GM12878 (cell line): ENCODE measurements around the gene CRB1.

Source experiments
- BHLHE40 ChIP-seq, 2 experiments: fragments of 450-650 bp in 1 of 2; IDR thresholded peaks; 2 replicates each; pipeline ENCODE4 v1.6.1; 2011 to 2017; ENCODE audit warnings: low read depth in 2 of 2, borderline replicate concordance in 1 of 2, improper control_type of control experiment in 1 of 2, low read length in 1 of 2, mild to moderate bottlenecking in 1 of 2
- BRCA1 ChIP-seq: IDR thresholded peaks from 2 replicates; pipeline ENCODE4 v1.6.1; 2011; ENCODE audit warnings: low read depth, low read length, improper control_type of control experiment
- EP300 ChIP-seq, 2 experiments: fragments of 150-350 bp in 1 of 2; IDR thresholded peaks; 2 replicates each; pipeline ENCODE4 v1.6.1; 2011 to 2012; ENCODE audit warnings: low read depth in 2 of 2, low read length in 2 of 2, borderline replicate concordance in 1 of 2, improper control_type of control experiment in 1 of 2, inconsistent platforms in 1 of 2; ENCODE audit not compliant: control insufficient read depth in 1 of 2
- HDGF ChIP-seq: fragments of 450-650 bp; IDR thresholded peaks from 2 replicates; pipeline ENCODE4 v1.6.1; 2016; ENCODE audit warnings: antibody characterized with exemption
- MEF2A ChIP-seq: IDR thresholded peaks from 2 replicates; pipeline ENCODE4 v1.6.1; 2011; ENCODE audit warnings: low read depth, mild to moderate bottlenecking, low read length, moderate library complexity; ENCODE audit not compliant: insufficient read depth
- MTA2 ChIP-seq: fragments of 450-650 bp; IDR thresholded peaks from 2 replicates; pipeline ENCODE4 v1.6.1; 2016; ENCODE audit warnings: low read depth, mild to moderate bottlenecking, moderate library complexity
- NR2C2 ChIP-seq: IDR thresholded peaks from 2 replicates; pipeline ENCODE4 v1.6.1; 2011; ENCODE audit warnings: borderline replicate concordance, low read depth; ENCODE audit not compliant: control insufficient read depth, insufficient read length
- NRF1 ChIP-seq: conservative IDR thresholded peaks from 2 replicates; pipeline ENCODE4 v1.6.1; 2011; ENCODE audit warnings: mild to moderate bottlenecking, low read depth, low read length, improper control_type of control experiment
- POLR2A ChIP-seq: IDR thresholded peaks from 2 replicates; pipeline ENCODE4 v1.6.1; 2011; ENCODE audit warnings: low read depth, mild to moderate bottlenecking, low read length
- RAD21 ChIP-seq: IDR thresholded peaks from 2 replicates; pipeline ENCODE4 v1.6.1; 2011; ENCODE audit warnings: mild to moderate bottlenecking, low read depth, low read length, moderate library complexity; ENCODE audit not compliant: insufficient read depth
- SMC3 ChIP-seq: IDR thresholded peaks from 2 replicates; pipeline ENCODE4 v1.6.1; 2011; ENCODE audit warnings: low read length, improper control_type of control experiment, borderline replicate concordance
- TCF12 ChIP-seq: IDR thresholded peaks from 2 replicates; pipeline ENCODE4 v1.6.1; 2011; ENCODE audit warnings: low read depth, mild to moderate bottlenecking, low read length
- TF ChIP-seq, protein P1 (sequence below), 3 experiments: IDR thresholded peaks in 2 of 3; conservative IDR thresholded peaks in 1 of 3; 2 replicates each; pipeline ENCODE4 v1.5.1; 2011; ENCODE audit warnings: low read depth in 3 of 3, low read length in 3 of 3, mild to moderate bottlenecking in 3 of 3, control low read depth in 2 of 3, moderate library complexity in 2 of 3, inconsistent platforms in 1 of 3, mixed read lengths in 1 of 3; ENCODE audit not compliant: control insufficient read depth in 2 of 3, insufficient read depth in 1 of 3; ENCODE audit errors: extremely low read depth in 1 of 3
- TF ChIP-seq, protein P2 (sequence below): fragments of 450-650 bp; IDR thresholded peaks from 2 replicates; pipeline ENCODE4 v1.6.1; 2016; ENCODE audit warnings: mild to moderate bottlenecking

DNA sequence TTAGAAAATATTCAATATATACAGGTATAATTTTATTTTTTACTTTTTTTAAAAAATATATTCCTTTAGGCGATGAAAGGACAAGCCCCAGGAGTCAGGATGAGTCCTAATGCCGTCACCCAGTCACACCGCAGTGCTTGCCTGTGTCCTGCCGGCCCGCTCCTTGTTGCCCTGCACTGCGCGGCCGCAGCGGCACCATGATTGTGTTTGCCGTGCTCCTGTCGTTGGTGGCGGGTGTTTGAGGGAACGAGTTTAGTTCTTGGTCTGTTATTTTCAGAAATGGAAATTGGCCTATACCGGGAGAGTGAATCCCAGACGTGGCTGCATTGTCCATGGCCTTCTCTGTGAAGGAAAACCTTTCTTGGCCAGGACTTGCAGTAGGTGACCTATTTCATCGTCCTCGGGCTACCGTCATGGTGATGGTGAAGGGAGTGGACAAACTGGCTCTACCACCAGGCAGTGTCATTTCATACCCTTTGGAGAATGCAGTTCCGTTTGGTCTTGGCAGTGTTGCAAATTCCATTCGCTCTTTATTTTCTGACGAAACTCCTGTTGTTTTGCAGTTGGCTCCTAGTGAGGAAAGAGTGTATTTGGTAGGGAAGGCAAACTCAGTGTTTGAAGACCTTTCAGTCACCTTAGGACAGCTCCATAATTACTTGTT, 45.9 kb upstream of the CRB1 start:
- TF ChIP-seq NRF1 (no peak), TCF12 (no peak), BHLHE40 (IDR thresholded peaks at IDR 0.05; ENCODE audit: borderline replicate concordance in 1 of 2, low read depth in 2 of 2, low read length in 1 of 2) (no peak), NR2C2 (no peak), HDGF (no peak), MTA2 (no peak), BRCA1 (no peak), RAD21 (no peak), SMC3 (no peak), EP300 (IDR thresholded peaks at IDR 0.05; ENCODE audit: borderline replicate concordance in 1 of 2, control insufficient read depth in 1 of 2, low read depth in 2 of 2, low read length in 2 of 2) (no peak), POLR2A (no peak), MEF2A (no peak)
- TF ChIP-seq, protein P1, sequence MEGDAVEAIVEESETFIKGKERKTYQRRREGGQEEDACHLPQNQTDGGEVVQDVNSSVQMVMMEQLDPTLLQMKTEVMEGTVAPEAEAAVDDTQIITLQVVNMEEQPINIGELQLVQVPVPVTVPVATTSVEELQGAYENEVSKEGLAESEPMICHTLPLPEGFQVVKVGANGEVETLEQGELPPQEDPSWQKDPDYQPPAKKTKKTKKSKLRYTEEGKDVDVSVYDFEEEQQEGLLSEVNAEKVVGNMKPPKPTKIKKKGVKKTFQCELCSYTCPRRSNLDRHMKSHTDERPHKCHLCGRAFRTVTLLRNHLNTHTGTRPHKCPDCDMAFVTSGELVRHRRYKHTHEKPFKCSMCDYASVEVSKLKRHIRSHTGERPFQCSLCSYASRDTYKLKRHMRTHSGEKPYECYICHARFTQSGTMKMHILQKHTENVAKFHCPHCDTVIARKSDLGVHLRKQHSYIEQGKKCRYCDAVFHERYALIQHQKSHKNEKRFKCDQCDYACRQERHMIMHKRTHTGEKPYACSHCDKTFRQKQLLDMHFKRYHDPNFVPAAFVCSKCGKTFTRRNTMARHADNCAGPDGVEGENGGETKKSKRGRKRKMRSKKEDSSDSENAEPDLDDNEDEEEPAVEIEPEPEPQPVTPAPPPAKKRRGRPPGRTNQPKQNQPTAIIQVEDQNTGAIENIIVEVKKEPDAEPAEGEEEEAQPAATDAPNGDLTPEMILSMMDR (IDR thresholded peaks at IDR 0.05 in 2 of 3, conservative IDR thresholded peaks at IDR 0.05 in 1 of 3; ENCODE audit: control insufficient read depth in 2 of 3, extremely low read depth in 1 of 3, insufficient read depth in 1 of 3, low read depth in 3 of 3, low read length in 3 of 3): no peak
- TF ChIP-seq, protein P2, sequence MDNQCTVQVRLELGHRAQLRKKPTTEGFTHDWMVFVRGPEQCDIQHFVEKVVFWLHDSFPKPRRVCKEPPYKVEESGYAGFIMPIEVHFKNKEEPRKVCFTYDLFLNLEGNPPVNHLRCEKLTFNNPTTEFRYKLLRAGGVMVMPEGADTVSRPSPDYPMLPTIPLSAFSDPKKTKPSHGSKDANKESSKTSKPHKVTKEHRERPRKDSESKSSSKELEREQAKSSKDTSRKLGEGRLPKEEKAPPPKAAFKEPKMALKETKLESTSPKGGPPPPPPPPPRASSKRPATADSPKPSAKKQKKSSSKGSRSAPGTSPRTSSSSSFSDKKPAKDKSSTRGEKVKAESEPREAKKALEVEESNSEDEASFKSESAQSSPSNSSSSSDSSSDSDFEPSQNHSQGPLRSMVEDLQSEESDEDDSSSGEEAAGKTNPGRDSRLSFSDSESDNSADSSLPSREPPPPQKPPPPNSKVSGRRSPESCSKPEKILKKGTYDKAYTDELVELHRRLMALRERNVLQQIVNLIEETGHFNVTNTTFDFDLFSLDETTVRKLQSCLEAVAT: no peak
